ENCODE data around the gene MLF2. TPM values are rescaled to one million over a fixed set of nuclear protein-coding genes. Genes with fewer than 3 reads are reported as not detected.

The MLF2 gene
- total RNA-seq, 1 donor from 2014 or later: 120 TPM

GRCh38 chr12:6770600-6770999, 17.7 kb upstream of the MLF2 start:
- H3K36me3 ChIP-seq: peaks cover 5% of the 10 kb centered on the region
- H3K27ac ChIP-seq: peak overlapping the region; percentile 43
- Mint-ChIP-seq H3K27ac (peak overlapping the region; percentile 88), H3K4me3 (peak overlapping the region; percentile 58), H3K27me3 (ENCODE audit: insufficient read depth, low read depth) (peaks cover 28% of the 10 kb centered on the region), H3K36me3 (peaks cover 35% of the 10 kb centered on the region), H3K9me3 (no peaks in the 10 kb centered on the region), H3K4me1 (peaks cover 51% of the 10 kb centered on the region)
- H4K20me1 ChIP-seq (ENCODE audit: low read depth): peaks cover 68% of the 10 kb centered on the region
- H3K9me3 ChIP-seq (ENCODE audit: low read depth): no peaks in the 10 kb centered on the region
- peaks cover 69% of the 10 kb centered on the region for H3F3A ChIP-seq (ENCODE audit: low read depth)
- no peak overlapping the region for H3K4me2 ChIP-seq
- H3K27me3 ChIP-seq: peaks cover 18% of the 10 kb centered on the region
- TF ChIP-seq EZH2phosphoT487 (IDR thresholded peaks at IDR 0.05) (no peak), EZH2 (IDR thresholded peaks at IDR 0.05) (no peak), CTCF (IDR thresholded peaks at IDR 0.05) (no peak)
- no peak overlapping the region for H2AFZ ChIP-seq (replicated peaks)
- peak; percentile 32 for DNase-seq (ENCODE audit: low spot score)
- H3K4me1 ChIP-seq: peaks cover 49% of the 10 kb centered on the region
- peaks cover 55% of the 10 kb centered on the region for H3K79me2 ChIP-seq (ENCODE audit: low read depth)
- H3K9ac ChIP-seq: no peak overlapping the region
- H3K4me3 ChIP-seq: no peak overlapping the region

GRCh38 chr12:6770094-6770493, 17.2 kb upstream of the MLF2 start:
- Histone ChIP-seq H3K4me1 (peaks cover 54% of the 10 kb centered on the region), H3F3A (ENCODE audit: low read depth) (peaks cover 74% of the 10 kb centered on the region), H3K79me2 (ENCODE audit: low read depth) (peaks cover 58% of the 10 kb centered on the region), H3K4me3 (no peak overlapping the region), H3K9ac (no peak overlapping the region), H3K4me2 (peak overlapping the region; percentile 89), H4K20me1 (ENCODE audit: low read depth) (peaks cover 68% of the 10 kb centered on the region), H3K27me3 (peaks cover 18% of the 10 kb centered on the region), H2AFZ (replicated peaks) (no peak overlapping the region), H3K27ac (peak overlapping the region; percentile 54), H3K9me3 (ENCODE audit: low read depth) (no peaks in the 10 kb centered on the region), H3K36me3 (peaks cover 5% of the 10 kb centered on the region)
- Mint-ChIP-seq H3K27me3 (ENCODE audit: insufficient read depth, low read depth) (peaks cover 24% of the 10 kb centered on the region), H3K36me3 (peaks cover 32% of the 10 kb centered on the region), H3K9me3 (no peaks in the 10 kb centered on the region), H3K27ac (no peak overlapping the region), H3K4me1 (peaks cover 55% of the 10 kb centered on the region), H3K4me3 (peak overlapping the region; percentile 50)
- TF ChIP-seq CTCF (IDR thresholded peaks at IDR 0.05) (no peak), EZH2phosphoT487 (IDR thresholded peaks at IDR 0.05) (no peak), EZH2 (IDR thresholded peaks at IDR 0.05) (no peak)
- no peak for DNase-seq (ENCODE audit: low spot score)

- TF ChIP-seq CTCF (IDR thresholded peaks at IDR 0.05) (no peak), EZH2phosphoT487 (IDR thresholded peaks at IDR 0.05) (no peak), EZH2 (IDR thresholded peaks at IDR 0.05) (no peak)
- H3K4me3 Mint-ChIP-seq: peak overlapping the region; percentile 50
- peaks cover 56% of the 10 kb centered on the region for H3K4me1 Mint-ChIP-seq
These were observed 16.7 kb upstream of the MLF2 start for GRCh38 chr12:6769666-6770065.

More at GRCh38 chr12:6769666-6770065, 16.7 kb upstream of the MLF2 start:
- H3K4me1 ChIP-seq: peaks cover 59% of the 10 kb centered on the region
- Mint-ChIP-seq H3K36me3 (peaks cover 28% of the 10 kb centered on the region), H3K9me3 (no peaks in the 10 kb centered on the region), H3K27ac (no peak overlapping the region), H3K27me3 (ENCODE audit: insufficient read depth, low read depth) (peaks cover 22% of the 10 kb centered on the region)
- peaks cover 62% of the 10 kb centered on the region for H3K79me2 ChIP-seq (ENCODE audit: low read depth)
- H3K4me2 ChIP-seq: peak overlapping the region; percentile 89
- H3K27ac ChIP-seq: peak overlapping the region; percentile 54
- H3K27me3 ChIP-seq: peaks cover 18% of the 10 kb centered on the region
- no peak for DNase-seq (ENCODE audit: low spot score)
- peaks cover 5% of the 10 kb centered on the region for H3K36me3 ChIP-seq
- no peak overlapping the region for H3K9ac ChIP-seq
- H3K4me3 ChIP-seq: peak overlapping the region; percentile 100
- no peaks in the 10 kb centered on the region for H3K9me3 ChIP-seq (ENCODE audit: low read depth)
- no peak overlapping the region for H2AFZ ChIP-seq (replicated peaks)
- H3F3A ChIP-seq (ENCODE audit: low read depth): peaks cover 79% of the 10 kb centered on the region
- H4K20me1 ChIP-seq (ENCODE audit: low read depth): peaks cover 68% of the 10 kb centered on the region

Measured in neural progenitor cell (in vitro differentiated cells).